NCI-H2196 treated with DMSO at 0.1 percent for 48 hours (cell line): ENCODE measurements around the gene TRMU.
"Not testable (repeated sequence)": the region's sequence is repeated elsewhere in the genome, so short reads cannot be mapped to it uniquely, and the experiment has no call there.

ENCODE experiments used
- DNase-seq: peaks from one replicate; lab custom pipeline; 2025; ENCODE audit not compliant: unreplicated experiment; lab: John Stamatoyannopoulos, UW

Gene TRMU

GRCh38 chr22:46300491-46300890 is 35.0 kb upstream of the TRMU start:
- no peak for DNase-seq

GRCh38 chr22:46303347-46303965 is 32.1 kb upstream of the TRMU start:
- DNase-seq, result no peak

GRCh38 chr22:46308283-46308988 is 27.1 kb upstream of the TRMU start:
- no peak for DNase-seq

- no peak for DNase-seq
Observed at GRCh38 chr22:46309526-46310085, 25.9 kb upstream of the TRMU start.

- DNase-seq, result no peak
Observed at GRCh38 chr22:46312056-46312455, 23.5 kb upstream of the TRMU start.

GRCh38 chr22:46312848-46313247 is 22.7 kb upstream of the TRMU start:
- DNase-seq, result not testable (repeated sequence)

GRCh38 chr22:46315976-46316375 is 19.5 kb upstream of the TRMU start:
- DNase-seq, result no peak

GRCh38 chr22:46317646-46318045 is 17.9 kb upstream of the TRMU start:
- no peak for DNase-seq

- no peak for DNase-seq
Observed at GRCh38 chr22:46318576-46318975, 16.9 kb upstream of the TRMU start.

- no peak for DNase-seq
Observed at GRCh38 chr22:46319319-46319718, 16.2 kb upstream of the TRMU start.

GRCh38 chr22:46320166-46320710 is 15.3 kb upstream of the TRMU start:
- no peak for DNase-seq

- DNase-seq, result no peak
Observed at GRCh38 chr22:46320716-46321386, 14.7 kb upstream of the TRMU start.

GRCh38 chr22:46322711-46323110 is 12.8 kb upstream of the TRMU start:
- DNase-seq, result no peak

GRCh38 chr22:46323162-46323561 is 12.4 kb upstream of the TRMU start:
- no peak for DNase-seq

- no peak for DNase-seq
Observed at GRCh38 chr22:46326066-46326680, 9.3 kb upstream of the TRMU start.

- no peak for DNase-seq
Observed at GRCh38 chr22:46327691-46328465, 7.6 kb upstream of the TRMU start.

- DNase-seq, result no peak
Observed at GRCh38 chr22:46328797-46329196, 6.7 kb upstream of the TRMU start.

GRCh38 chr22:46329616-46330015 is 5.9 kb upstream of the TRMU start:
- DNase-seq, result no peak

- DNase-seq, result no peak
Observed at GRCh38 chr22:46330426-46330825, 5.1 kb upstream of the TRMU start.

- no peak for DNase-seq
Observed at GRCh38 chr22:46331496-46331895, 4.0 kb upstream of the TRMU start.
